SK-N-SH treated with all-trans-retinoic acid at 6 μM for 48 hours (cell line): ENCODE data around the gene TEKT3.

ENCODE experiments used
- ATAC-seq: fragments of 200-7000 bp; cut with Tn5 transposase; 3 replicates; pipeline ENCODE4 v1.9.1; 2020; ENCODE audit warnings: mild to moderate bottlenecking, moderate library complexity
- ARNTL ChIP-seq: fragments of 450-650 bp; formaldehyde crosslinking; IDR thresholded peaks from 2 replicates; pipeline ENCODE4 v1.5.0; 2020; ENCODE audit warnings: low read depth, mild to moderate bottlenecking, moderate library complexity, borderline replicate concordance
- BACH2 ChIP-seq: fragments of 250-450 bp; sonication (Bioruptor Pico); IDR thresholded peaks from 2 replicates; pipeline ENCODE4 v1.9.0; 2021; ENCODE audit warnings: mild to moderate bottlenecking, borderline replicate concordance
- CSDC2 ChIP-seq: fragments of 250-450 bp; sonication (Bioruptor Pico); IDR thresholded peaks from 2 replicates; pipeline ENCODE4 v1.5.0; 2020; ENCODE audit warnings: mild to moderate bottlenecking, moderate library complexity
- ESRRG ChIP-seq: fragments of 250-450 bp; sonication (Bioruptor Pico); IDR thresholded peaks from 2 replicates; pipeline ENCODE4 v1.6.1; 2021; ENCODE audit warnings: mild to moderate bottlenecking
- GLIS3 ChIP-seq: fragments of 250-450 bp; sonication (Bioruptor Pico); IDR thresholded peaks from 2 replicates; pipeline ENCODE4 v1.5.0; 2020; ENCODE audit warnings: mild to moderate bottlenecking, moderate library complexity
- ISL1 ChIP-seq: fragments of 250-450 bp; sonication (Bioruptor Pico); IDR thresholded peaks from 2 replicates; pipeline ENCODE4 v2.1.2; 2022; ENCODE audit warnings: mild to moderate bottlenecking, moderate library complexity
- OSR1 ChIP-seq: fragments of 250-450 bp; sonication (Bioruptor Pico); IDR thresholded peaks from 2 replicates; pipeline ENCODE4 v1.8.0; 2022; ENCODE audit warnings: moderate library complexity, mild to moderate bottlenecking, inconsistent platforms
- PPARA ChIP-seq: fragments of 250-450 bp; sonication (Bioruptor Pico); IDR thresholded peaks from 2 replicates; pipeline ENCODE4 v1.5.0; 2020; ENCODE audit warnings: mild to moderate bottlenecking, borderline replicate concordance
- RARB ChIP-seq: fragments of 250-450 bp; sonication (Bioruptor Pico); IDR thresholded peaks from 2 replicates; pipeline ENCODE4 v1.8.0; 2021; ENCODE audit warnings: mild to moderate bottlenecking, moderate library complexity
- SNAI2 ChIP-seq: fragments of 250-450 bp; sonication (Bioruptor Pico); IDR thresholded peaks from 2 replicates; pipeline ENCODE4 v1.5.0; 2020; ENCODE audit warnings: mild to moderate bottlenecking, moderate library complexity
- TCF4 ChIP-seq: fragments of 250-450 bp; sonication (Bioruptor Pico); IDR thresholded peaks from 2 replicates; pipeline ENCODE4 v1.8.0; 2021; ENCODE audit warnings: mild to moderate bottlenecking, moderate library complexity, borderline replicate concordance
- TOX ChIP-seq: fragments of 250-450 bp; sonication (Bioruptor Pico); IDR thresholded peaks from 2 replicates; pipeline ENCODE4 v1.8.0; 2021; ENCODE audit warnings: mild to moderate bottlenecking, moderate library complexity, borderline replicate concordance
- ZC3H10 ChIP-seq: fragments of 250-450 bp; sonication (Bioruptor Pico); IDR thresholded peaks from 2 replicates; pipeline ENCODE4 v1.5.1; 2021; ENCODE audit warnings: mild to moderate bottlenecking, moderate library complexity
- ZFP3 ChIP-seq: fragments of 250-450 bp; sonication (Bioruptor Pico); IDR thresholded peaks from 2 replicates; pipeline ENCODE4 v1.5.0; 2020; ENCODE audit warnings: mild to moderate bottlenecking, moderate library complexity
- ZFP30 ChIP-seq: fragments of 450-650 bp; formaldehyde crosslinking; IDR thresholded peaks from 2 replicates; pipeline ENCODE4 v1.5.0; 2022; ENCODE audit warnings: mild to moderate bottlenecking, moderate library complexity
- ZNF565 ChIP-seq: fragments of 450-650 bp; formaldehyde crosslinking; conservative IDR thresholded peaks from 2 replicates; pipeline ENCODE4 v1.5.0; 2020; ENCODE audit warnings: low read depth, mild to moderate bottlenecking, moderate library complexity
- ZNF70 ChIP-seq: fragments of 450-650 bp; formaldehyde crosslinking; IDR thresholded peaks from 2 replicates; pipeline ENCODE4 v1.5.0; 2020; ENCODE audit warnings: mild to moderate bottlenecking, moderate library complexity
- ZNF8 ChIP-seq: fragments of 450-650 bp; formaldehyde crosslinking; IDR thresholded peaks from 2 replicates; pipeline ENCODE4 v1.5.0; 2020; ENCODE audit warnings: mild to moderate bottlenecking, moderate library complexity
- TF ChIP-seq, protein P1 (sequence below): fragments of 250-450 bp; sonication (Bioruptor Pico); IDR thresholded peaks from 2 replicates; pipeline ENCODE4 v1.8.0; 2021; ENCODE audit warnings: low read depth, mild to moderate bottlenecking, moderate library complexity, borderline replicate concordance
- TF ChIP-seq, protein P2 (sequence below): fragments of 250-450 bp; sonication (Bioruptor Pico); IDR thresholded peaks from 2 replicates; pipeline ENCODE4 v1.5.1; 2021; ENCODE audit warnings: mild to moderate bottlenecking, moderate library complexity
- TF ChIP-seq, protein P3 (sequence below): fragments of 250-450 bp; sonication (Bioruptor Pico); IDR thresholded peaks from 2 replicates; pipeline ENCODE4 v1.5.1; 2020; ENCODE audit warnings: low read depth, mild to moderate bottlenecking, moderate library complexity
- TF ChIP-seq, protein P4 (sequence below): fragments of 250-450 bp; sonication (Bioruptor Pico); IDR thresholded peaks from 2 replicates; pipeline ENCODE4 v1.5.0; 2020; ENCODE audit warnings: mild to moderate bottlenecking, moderate library complexity
- TF ChIP-seq, protein P5 (sequence below): fragments of 250-450 bp; sonication (Bioruptor Pico); IDR thresholded peaks from 2 replicates; pipeline ENCODE4 v1.8.0; 2020; ENCODE audit warnings: mild to moderate bottlenecking, moderate library complexity, borderline replicate concordance

The TEKT3 gene

DNA sequence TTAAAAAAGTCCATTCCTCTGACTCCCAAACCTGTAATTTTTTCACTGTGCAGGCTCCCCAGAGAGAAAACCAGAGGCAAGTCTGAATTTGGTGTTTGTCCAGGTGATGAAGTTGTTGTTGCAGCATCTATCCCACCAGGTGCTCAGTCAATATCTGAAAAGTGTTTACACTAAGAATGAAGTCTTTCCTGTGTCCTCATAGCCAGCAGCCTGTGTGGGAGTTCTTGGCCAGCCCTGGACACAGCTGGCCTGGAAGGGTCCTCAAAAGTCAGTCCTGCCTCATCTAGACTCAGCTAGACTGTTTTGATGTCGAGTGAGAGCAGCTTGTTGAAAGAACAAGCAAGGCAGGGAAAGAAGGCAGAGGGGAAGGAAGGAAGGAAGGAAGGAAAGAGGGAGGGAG, 72.9 kb downstream of the TEKT3 start:
- no peak for TF ChIP-seq BACH2 (CRISPR knock-in tag)
- TF ChIP-seq, all 23 proteins: peak for 0
- ATAC-seq = no peak

DNA sequence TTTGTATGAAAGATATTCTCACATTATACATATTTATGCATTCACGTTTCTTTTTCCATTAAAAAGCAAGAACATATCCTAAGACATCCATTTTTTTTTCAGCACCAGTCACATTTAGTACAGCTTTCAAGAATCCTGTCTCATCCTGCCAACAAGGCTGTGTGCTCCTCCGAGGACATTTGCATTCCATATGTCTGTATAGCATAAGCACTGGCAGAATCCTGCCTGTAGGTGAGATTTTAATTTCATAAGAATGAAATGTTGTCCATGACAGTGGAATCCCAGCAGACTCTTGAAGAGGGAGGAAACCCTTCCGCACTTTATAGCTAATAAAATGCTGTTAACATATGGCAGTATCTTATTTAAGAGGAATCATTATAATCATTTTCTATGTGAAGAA, 73.4 kb downstream of the TEKT3 start:
- no peak for ATAC-seq
- no peak for TF ChIP-seq OSR1 (CRISPR knock-in tag)
- TF ChIP-seq ZC3H10 (CRISPR knock-in tag) = no peak
- no peak for TF ChIP-seq TOX (CRISPR knock-in tag)
- no peak for TF ChIP-seq ZNF565 (CRISPR knock-in tag)
- TF ChIP-seq, protein P1, sequence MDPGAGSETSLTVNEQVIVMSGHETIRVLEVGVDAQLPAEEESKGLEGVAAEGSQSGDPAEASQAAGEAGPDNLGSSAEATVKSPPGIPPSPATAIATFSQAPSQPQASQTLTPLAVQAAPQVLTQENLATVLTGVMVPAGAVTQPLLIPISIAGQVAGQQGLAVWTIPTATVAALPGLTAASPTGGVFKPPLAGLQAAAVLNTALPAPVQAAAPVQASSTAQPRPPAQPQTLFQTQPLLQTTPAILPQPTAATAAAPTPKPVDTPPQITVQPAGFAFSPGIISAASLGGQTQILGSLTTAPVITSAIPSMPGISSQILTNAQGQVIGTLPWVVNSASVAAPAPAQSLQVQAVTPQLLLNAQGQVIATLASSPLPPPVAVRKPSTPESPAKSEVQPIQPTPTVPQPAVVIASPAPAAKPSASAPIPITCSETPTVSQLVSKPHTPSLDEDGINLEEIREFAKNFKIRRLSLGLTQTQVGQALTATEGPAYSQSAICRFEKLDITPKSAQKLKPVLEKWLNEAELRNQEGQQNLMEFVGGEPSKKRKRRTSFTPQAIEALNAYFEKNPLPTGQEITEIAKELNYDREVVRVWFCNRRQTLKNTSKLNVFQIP (CRISPR knock-in tag) = no peak
- TF ChIP-seq, protein P2, sequence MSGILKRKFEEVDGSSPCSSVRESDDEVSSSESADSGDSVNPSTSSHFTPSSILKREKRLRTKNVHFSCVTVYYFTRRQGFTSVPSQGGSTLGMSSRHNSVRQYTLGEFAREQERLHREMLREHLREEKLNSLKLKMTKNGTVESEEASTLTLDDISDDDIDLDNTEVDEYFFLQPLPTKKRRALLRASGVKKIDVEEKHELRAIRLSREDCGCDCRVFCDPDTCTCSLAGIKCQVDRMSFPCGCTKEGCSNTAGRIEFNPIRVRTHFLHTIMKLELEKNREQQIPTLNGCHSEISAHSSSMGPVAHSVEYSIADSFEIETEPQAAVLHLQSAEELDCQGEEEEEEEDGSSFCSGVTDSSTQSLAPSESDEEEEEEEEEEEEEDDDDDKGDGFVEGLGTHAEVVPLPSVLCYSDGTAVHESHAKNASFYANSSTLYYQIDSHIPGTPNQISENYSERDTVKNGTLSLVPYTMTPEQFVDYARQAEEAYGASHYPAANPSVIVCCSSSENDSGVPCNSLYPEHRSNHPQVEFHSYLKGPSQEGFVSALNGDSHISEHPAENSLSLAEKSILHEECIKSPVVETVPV (CRISPR knock-in tag) = no peak
- TF ChIP-seq, protein P3, sequence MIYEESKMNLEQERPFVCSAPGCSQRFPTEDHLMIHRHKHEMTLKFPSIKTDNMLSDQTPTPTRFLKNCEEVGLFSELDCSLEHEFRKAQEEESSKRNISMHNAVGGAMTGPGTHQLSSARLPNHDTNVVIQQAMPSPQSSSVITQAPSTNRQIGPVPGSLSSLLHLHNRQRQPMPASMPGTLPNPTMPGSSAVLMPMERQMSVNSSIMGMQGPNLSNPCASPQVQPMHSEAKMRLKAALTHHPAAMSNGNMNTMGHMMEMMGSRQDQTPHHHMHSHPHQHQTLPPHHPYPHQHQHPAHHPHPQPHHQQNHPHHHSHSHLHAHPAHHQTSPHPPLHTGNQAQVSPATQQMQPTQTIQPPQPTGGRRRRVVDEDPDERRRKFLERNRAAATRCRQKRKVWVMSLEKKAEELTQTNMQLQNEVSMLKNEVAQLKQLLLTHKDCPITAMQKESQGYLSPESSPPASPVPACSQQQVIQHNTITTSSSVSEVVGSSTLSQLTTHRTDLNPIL (CRISPR knock-in tag) = no peak
- no peak for TF ChIP-seq ISL1 (CRISPR knock-in tag)
- no peak for TF ChIP-seq ZNF8 (CRISPR knock-in tag)
- TF ChIP-seq GLIS3 (CRISPR knock-in tag) = no peak
- TF ChIP-seq PPARA (CRISPR knock-in tag) = no peak
- no peak for TF ChIP-seq ZFP3
- TF ChIP-seq RARB (CRISPR knock-in tag) = no peak
- no peak for TF ChIP-seq SNAI2 (CRISPR knock-in tag)
- no peak for TF ChIP-seq TCF4
- TF ChIP-seq ESRRG (CRISPR knock-in tag) = no peak
- TF ChIP-seq ARNTL (CRISPR knock-in tag) = no peak
- TF ChIP-seq ZNF70 (CRISPR knock-in tag) = no peak
- TF ChIP-seq, all 23 proteins: peak for 0

DNA sequence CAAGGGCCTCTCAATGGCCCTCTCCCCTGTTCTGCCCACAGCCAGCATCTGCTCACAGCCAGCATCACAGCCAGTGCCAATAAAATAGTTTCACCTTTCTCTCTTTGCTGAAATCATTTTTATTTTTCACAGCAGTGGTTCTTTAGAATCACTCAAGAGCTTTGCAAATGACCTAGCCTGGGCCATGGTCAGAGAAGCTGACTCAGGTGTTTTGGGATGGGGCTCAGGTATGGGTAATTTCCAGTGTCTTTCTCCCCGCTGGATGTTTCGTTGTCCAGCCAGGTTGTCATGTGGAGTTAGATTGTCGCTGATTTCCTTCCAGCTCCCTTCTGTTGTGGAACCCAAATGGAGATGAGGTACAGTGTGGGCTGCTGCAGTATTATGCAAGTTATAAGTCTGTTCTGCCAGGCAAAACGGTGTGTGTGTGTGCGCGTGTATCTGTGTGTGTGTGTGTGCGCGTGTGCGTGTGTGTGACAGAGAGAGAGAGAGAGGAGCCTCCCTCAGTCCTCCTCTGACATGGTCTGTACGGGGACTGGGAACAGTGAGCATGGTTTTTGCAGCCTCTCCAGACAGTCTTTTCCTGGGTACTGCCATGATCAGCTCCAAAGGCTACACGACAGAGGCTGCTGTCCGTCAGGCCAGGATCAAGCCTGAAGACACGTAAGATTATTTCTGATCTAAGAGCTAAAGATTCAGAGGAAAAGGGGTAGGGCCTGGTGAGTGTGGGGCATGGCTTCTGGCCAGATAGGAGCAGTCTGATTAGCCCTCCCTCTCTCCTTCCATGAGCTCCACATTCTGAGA, 74.9 kb downstream of the TEKT3 start:
- TF ChIP-seq, protein P4, sequence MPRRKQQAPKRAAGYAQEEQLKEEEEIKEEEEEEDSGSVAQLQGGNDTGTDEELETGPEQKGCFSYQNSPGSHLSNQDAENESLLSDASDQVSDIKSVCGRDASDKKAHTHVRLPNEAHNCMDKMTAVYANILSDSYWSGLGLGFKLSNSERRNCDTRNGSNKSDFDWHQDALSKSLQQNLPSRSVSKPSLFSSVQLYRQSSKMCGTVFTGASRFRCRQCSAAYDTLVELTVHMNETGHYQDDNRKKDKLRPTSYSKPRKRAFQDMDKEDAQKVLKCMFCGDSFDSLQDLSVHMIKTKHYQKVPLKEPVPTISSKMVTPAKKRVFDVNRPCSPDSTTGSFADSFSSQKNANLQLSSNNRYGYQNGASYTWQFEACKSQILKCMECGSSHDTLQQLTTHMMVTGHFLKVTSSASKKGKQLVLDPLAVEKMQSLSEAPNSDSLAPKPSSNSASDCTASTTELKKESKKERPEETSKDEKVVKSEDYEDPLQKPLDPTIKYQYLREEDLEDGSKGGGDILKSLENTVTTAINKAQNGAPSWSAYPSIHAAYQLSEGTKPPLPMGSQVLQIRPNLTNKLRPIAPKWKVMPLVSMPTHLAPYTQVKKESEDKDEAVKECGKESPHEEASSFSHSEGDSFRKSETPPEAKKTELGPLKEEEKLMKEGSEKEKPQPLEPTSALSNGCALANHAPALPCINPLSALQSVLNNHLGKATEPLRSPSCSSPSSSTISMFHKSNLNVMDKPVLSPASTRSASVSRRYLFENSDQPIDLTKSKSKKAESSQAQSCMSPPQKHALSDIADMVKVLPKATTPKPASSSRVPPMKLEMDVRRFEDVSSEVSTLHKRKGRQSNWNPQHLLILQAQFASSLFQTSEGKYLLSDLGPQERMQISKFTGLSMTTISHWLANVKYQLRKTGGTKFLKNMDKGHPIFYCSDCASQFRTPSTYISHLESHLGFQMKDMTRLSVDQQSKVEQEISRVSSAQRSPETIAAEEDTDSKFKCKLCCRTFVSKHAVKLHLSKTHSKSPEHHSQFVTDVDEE (CRISPR knock-in tag) = no peak
- TF ChIP-seq, protein P1 (CRISPR knock-in tag) = no peak
- TF ChIP-seq ZNF8 (CRISPR knock-in tag) = no peak
- no peak for TF ChIP-seq ZFP30
- no peak for TF ChIP-seq ZFP3
- TF ChIP-seq TCF4 = no peak
- TF ChIP-seq, protein P3 (CRISPR knock-in tag) = no peak
- no peak for TF ChIP-seq SNAI2 (CRISPR knock-in tag)
- no peak for TF ChIP-seq ISL1 (CRISPR knock-in tag)
- TF ChIP-seq CSDC2 = no peak
- no peak for TF ChIP-seq RARB (CRISPR knock-in tag)
- TF ChIP-seq ZNF565 (CRISPR knock-in tag) = no peak
- TF ChIP-seq ESRRG (CRISPR knock-in tag) = no peak
- TF ChIP-seq, protein P5, sequence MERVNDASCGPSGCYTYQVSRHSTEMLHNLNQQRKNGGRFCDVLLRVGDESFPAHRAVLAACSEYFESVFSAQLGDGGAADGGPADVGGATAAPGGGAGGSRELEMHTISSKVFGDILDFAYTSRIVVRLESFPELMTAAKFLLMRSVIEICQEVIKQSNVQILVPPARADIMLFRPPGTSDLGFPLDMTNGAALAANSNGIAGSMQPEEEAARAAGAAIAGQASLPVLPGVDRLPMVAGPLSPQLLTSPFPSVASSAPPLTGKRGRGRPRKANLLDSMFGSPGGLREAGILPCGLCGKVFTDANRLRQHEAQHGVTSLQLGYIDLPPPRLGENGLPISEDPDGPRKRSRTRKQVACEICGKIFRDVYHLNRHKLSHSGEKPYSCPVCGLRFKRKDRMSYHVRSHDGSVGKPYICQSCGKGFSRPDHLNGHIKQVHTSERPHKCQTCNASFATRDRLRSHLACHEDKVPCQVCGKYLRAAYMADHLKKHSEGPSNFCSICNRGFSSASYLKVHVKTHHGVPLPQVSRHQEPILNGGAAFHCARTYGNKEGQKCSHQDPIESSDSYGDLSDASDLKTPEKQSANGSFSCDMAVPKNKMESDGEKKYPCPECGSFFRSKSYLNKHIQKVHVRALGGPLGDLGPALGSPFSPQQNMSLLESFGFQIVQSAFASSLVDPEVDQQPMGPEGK = no peak
- TF ChIP-seq GLIS3 (CRISPR knock-in tag) = no peak
- no peak for TF ChIP-seq PPARA (CRISPR knock-in tag)
- TF ChIP-seq TOX (CRISPR knock-in tag) = no peak
- no peak for ATAC-seq
